HEK293 (cell line): ENCODE measurements around the gene ANTXR1.

ENCODE experiments used
- CTCF ChIA-PET: fragments of 350-600 bp; formaldehyde crosslinking; extraction: SDS; loops from one replicate; lab custom pipeline; 2021; ENCODE audit warnings: antibody characterized with exemption; lab: Yijun Ruan, JAX
- POLR2A ChIA-PET: fragments of 300-600 bp; formaldehyde crosslinking; extraction: SDS; loops from one replicate; lab custom pipeline; 2020; ENCODE audit warnings: antibody characterized with exemption, inconsistent platforms; lab: Yijun Ruan, JAX
- H3K27ac ChIP-seq: fragments of 200-500 bp; sonication (Bioruptor generic); 2 replicates; pipeline ENCODE4 v1.5.1; 2014; ENCODE audit warnings: low read depth, low read length, control low read depth, inconsistent platforms; ENCODE audit errors: extremely low read depth
- H3K36me3 ChIP-seq, 2 experiments: fragments of 200-500 bp in 1 of 2; sonication (Bioruptor generic) in 1 of 2; 1 replicate in 1 of 2; 2 replicates in 1 of 2; pipeline ENCODE4 v1.5.1; 2014 to 2017; ENCODE audit warnings: inconsistent platforms in 2 of 2, low read length in 2 of 2; ENCODE audit not compliant: control insufficient read depth in 2 of 2, insufficient read depth in 1 of 2
- H3K4me1 ChIP-seq: fragments of 200-500 bp; sonication (Bioruptor generic); 2 replicates; pipeline ENCODE4 v1.5.1; 2014; ENCODE audit warnings: mild to moderate bottlenecking, low read length, inconsistent platforms; ENCODE audit not compliant: control insufficient read depth, insufficient read depth
- H3K4me3 ChIP-seq: 2 replicates; pipeline ENCODE4 v1.5.1; 2011; ENCODE audit warnings: low read depth, mild to moderate bottlenecking, control low read depth, low read length, moderate library complexity
- H3K9me3 ChIP-seq: fragments of 200-500 bp; sonication (Bioruptor generic); 2 replicates; pipeline ENCODE4 v1.5.1; 2014; ENCODE audit warnings: low read depth, low read length, inconsistent platforms; ENCODE audit not compliant: control insufficient read depth, insufficient read depth
- BCL11B ChIP-seq: fragments of 450-650 bp; formaldehyde crosslinking; IDR thresholded peaks from 2 replicates; pipeline ENCODE4 v1.5.1; 2016; ENCODE audit warnings: low read depth, missing biosample characterization, missing genetic modification characterization
- EGR2 ChIP-seq: fragments of 450-650 bp; formaldehyde crosslinking; IDR thresholded peaks from 2 replicates; pipeline ENCODE4 v1.5.1; 2016; ENCODE audit warnings: low read depth, missing biosample characterization, missing genetic modification characterization
- HIC1 ChIP-seq: fragments of 450-650 bp; formaldehyde crosslinking; IDR thresholded peaks from 2 replicates; pipeline ENCODE4 v1.5.1; 2016; ENCODE audit warnings: missing biosample characterization, missing genetic modification characterization
- KLF1 ChIP-seq: fragments of 450-650 bp; formaldehyde crosslinking; IDR thresholded peaks from 2 replicates; pipeline ENCODE4 v1.5.1; 2016; ENCODE audit warnings: missing biosample characterization, missing genetic modification characterization
- KLF10 ChIP-seq: fragments of 450-650 bp; IDR thresholded peaks from 2 replicates; pipeline ENCODE4 v1.5.1; 2018; ENCODE audit warnings: missing biosample characterization, mild to moderate bottlenecking, missing genetic modification characterization
- KLF17 ChIP-seq: fragments of 450-650 bp; formaldehyde crosslinking; IDR thresholded peaks from 2 replicates; pipeline ENCODE4 v1.5.1; 2016; ENCODE audit warnings: missing biosample characterization, missing genetic modification characterization
- KLF8 ChIP-seq: fragments of 450-650 bp; formaldehyde crosslinking; IDR thresholded peaks from 2 replicates; pipeline ENCODE4 v1.5.1; 2016; ENCODE audit warnings: missing biosample characterization, missing genetic modification characterization
- SP7 ChIP-seq: fragments of 450-650 bp; formaldehyde crosslinking; IDR thresholded peaks from 2 replicates; pipeline ENCODE4 v1.5.1; 2016; ENCODE audit warnings: missing biosample characterization, missing genetic modification characterization
- TSHZ1 ChIP-seq: fragments of 450-650 bp; formaldehyde crosslinking; IDR thresholded peaks from 2 replicates; pipeline ENCODE4 v1.5.1; 2016; ENCODE audit warnings: missing biosample characterization, missing genetic modification characterization, borderline replicate concordance
- ZBTB7A ChIP-seq: fragments of 450-650 bp; formaldehyde crosslinking; IDR thresholded peaks from 2 replicates; pipeline ENCODE4 v1.5.1; 2016; ENCODE audit warnings: low read depth, missing biosample characterization, missing genetic modification characterization
- ZNF214 ChIP-seq: fragments of 450-650 bp; formaldehyde crosslinking; IDR thresholded peaks from 2 replicates; pipeline ENCODE4 v1.5.1; 2017; ENCODE audit warnings: missing biosample characterization, mild to moderate bottlenecking, missing genetic modification characterization, borderline replicate concordance
- ZNF24 ChIP-seq: fragments of 450-650 bp; formaldehyde crosslinking; IDR thresholded peaks from 2 replicates; pipeline ENCODE4 v1.5.1; 2016; ENCODE audit warnings: missing biosample characterization, missing genetic modification characterization
- ZNF416 ChIP-seq: fragments of 450-650 bp; formaldehyde crosslinking; IDR thresholded peaks from 2 replicates; pipeline ENCODE4 v1.5.1; 2016; ENCODE audit warnings: missing biosample characterization, missing genetic modification characterization
- ZNF510 ChIP-seq: fragments of 450-650 bp; formaldehyde crosslinking; IDR thresholded peaks from 2 replicates; pipeline ENCODE4 v1.5.1; 2018; ENCODE audit warnings: mild to moderate bottlenecking, missing genetic modification characterization, missing biosample characterization; ENCODE audit not compliant: insufficient replicate concordance
- ZNF544 ChIP-seq: fragments of 450-650 bp; formaldehyde crosslinking; IDR thresholded peaks from 2 replicates; pipeline ENCODE4 v1.5.0; 2017; ENCODE audit warnings: missing biosample characterization, missing genetic modification characterization
- ZNF548 ChIP-seq: fragments of 450-650 bp; formaldehyde crosslinking; IDR thresholded peaks from 2 replicates; pipeline ENCODE4 v1.5.1; 2016; ENCODE audit warnings: missing biosample characterization, missing genetic modification characterization
- ZNF571 ChIP-seq: fragments of 450-650 bp; formaldehyde crosslinking; IDR thresholded peaks from 2 replicates; pipeline ENCODE4 v1.5.0; 2017; ENCODE audit warnings: missing biosample characterization, missing genetic modification characterization
- ZNF660 ChIP-seq: fragments of 450-650 bp; IDR thresholded peaks from 2 replicates; pipeline ENCODE4 v1.5.1; 2018; ENCODE audit warnings: missing biosample characterization, mild to moderate bottlenecking, missing genetic modification characterization
- ZNF677 ChIP-seq: fragments of 450-650 bp; IDR thresholded peaks from 2 replicates; pipeline ENCODE4 v1.5.0; 2018; ENCODE audit warnings: missing biosample characterization, mild to moderate bottlenecking, missing genetic modification characterization, moderate library complexity
- ZNF768 ChIP-seq: fragments of 450-650 bp; formaldehyde crosslinking; IDR thresholded peaks from 2 replicates; pipeline ENCODE4 v1.5.1; 2018; ENCODE audit warnings: missing biosample characterization, mild to moderate bottlenecking, missing genetic modification characterization
- ZSCAN18 ChIP-seq: fragments of 450-650 bp; formaldehyde crosslinking; IDR thresholded peaks from 2 replicates; pipeline ENCODE4 v1.5.1; 2016; ENCODE audit warnings: missing biosample characterization, missing genetic modification characterization
- TF ChIP-seq, protein P1 (sequence below): fragments of 450-650 bp; IDR thresholded peaks from 2 replicates; pipeline ENCODE4 v1.5.1; 2018; ENCODE audit warnings: missing biosample characterization, missing genetic modification characterization
- TF ChIP-seq, protein P2 (sequence below): IDR thresholded peaks from 2 replicates; pipeline ENCODE4 v1.6.1; 2011; ENCODE audit warnings: mild to moderate bottlenecking, low read depth, low read length, borderline replicate concordance

ANTXR1 gene

GRCh38 chr2:69123182-69123581 is 110.2 kb downstream of the ANTXR1 start:
- Histone ChIP-seq H3K27ac (no peak overlapping the region), H3K9me3 (no peaks in the 10 kb centered on the region), H3K4me3 (no peak overlapping the region), H3K36me3 (peaks cover 0 to 9% of the 10 kb centered on the region in 2 experiments; a peak in 2 of 3 replicates), H3K4me1 (no peaks in the 10 kb centered on the region)
- CTCF ChIA-PET: interaction anchor here (0.7 kb wide), 1 partner anchor 616 kb away, joined by 3 read pairs; no protein-coding TSS in a partner anchor
- TF ChIP-seq HIC1 (tag by site-specific recombination): no peak
- TF ChIP-seq ZNF548 (tag by site-specific recombination): no peak
- no peak for TF ChIP-seq ZNF571 (tag by site-specific recombination)
- TF ChIP-seq ZNF677: no peak
- TF ChIP-seq KLF1 (tag by site-specific recombination): no peak
- no peak for TF ChIP-seq ZNF416
- POLR2A ChIA-PET: no interaction called here

GRCh38 chr2:69124343-69124742 is 111.4 kb downstream of the ANTXR1 start:
- no peak overlapping the region for H3K27ac ChIP-seq
- no peaks in the 10 kb centered on the region for H3K9me3 ChIP-seq
- no peak overlapping the region for H3K4me3 ChIP-seq
- ChIA-PET CTCF (interaction anchor here (1.2 kb wide), 2 partner anchors 55 to 183 kb away, joined by 3 read pairs; no protein-coding TSS in a partner anchor), POLR2A (no interaction called here)
- peaks cover 0 to 9% of the 10 kb centered on the region in 2 experiments; a peak in 2 of 3 replicates for H3K36me3 ChIP-seq
- TF ChIP-seq ZNF768 (tag by site-specific recombination) (no peak), ZNF214 (tag by site-specific recombination) (no peak), KLF10 (tag by site-specific recombination) (no peak), ZBTB7A (tag by site-specific recombination) (no peak), KLF8 (tag by site-specific recombination) (no peak), TSHZ1 (no peak), SP7 (tag by site-specific recombination) (no peak), ZSCAN18 (tag by site-specific recombination) (no peak), KLF17 (tag by site-specific recombination) (no peak), ZNF660 (tag by site-specific recombination) (no peak), ZNF510 (tag by site-specific recombination) (no peak), EGR2 (tag by site-specific recombination) (no peak), ZNF544 (tag by site-specific recombination) (no peak), ZNF24 (no peak), BCL11B (tag by site-specific recombination) (no peak)
- TF ChIP-seq, protein P1, sequence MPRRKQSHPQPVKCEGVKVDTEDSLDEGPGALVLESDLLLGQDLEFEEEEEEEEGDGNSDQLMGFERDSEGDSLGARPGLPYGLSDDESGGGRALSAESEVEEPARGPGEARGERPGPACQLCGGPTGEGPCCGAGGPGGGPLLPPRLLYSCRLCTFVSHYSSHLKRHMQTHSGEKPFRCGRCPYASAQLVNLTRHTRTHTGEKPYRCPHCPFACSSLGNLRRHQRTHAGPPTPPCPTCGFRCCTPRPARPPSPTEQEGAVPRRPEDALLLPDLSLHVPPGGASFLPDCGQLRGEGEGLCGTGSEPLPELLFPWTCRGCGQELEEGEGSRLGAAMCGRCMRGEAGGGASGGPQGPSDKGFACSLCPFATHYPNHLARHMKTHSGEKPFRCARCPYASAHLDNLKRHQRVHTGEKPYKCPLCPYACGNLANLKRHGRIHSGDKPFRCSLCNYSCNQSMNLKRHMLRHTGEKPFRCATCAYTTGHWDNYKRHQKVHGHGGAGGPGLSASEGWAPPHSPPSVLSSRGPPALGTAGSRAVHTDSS (tag by site-specific recombination): no peak
- TF ChIP-seq, protein P2, sequence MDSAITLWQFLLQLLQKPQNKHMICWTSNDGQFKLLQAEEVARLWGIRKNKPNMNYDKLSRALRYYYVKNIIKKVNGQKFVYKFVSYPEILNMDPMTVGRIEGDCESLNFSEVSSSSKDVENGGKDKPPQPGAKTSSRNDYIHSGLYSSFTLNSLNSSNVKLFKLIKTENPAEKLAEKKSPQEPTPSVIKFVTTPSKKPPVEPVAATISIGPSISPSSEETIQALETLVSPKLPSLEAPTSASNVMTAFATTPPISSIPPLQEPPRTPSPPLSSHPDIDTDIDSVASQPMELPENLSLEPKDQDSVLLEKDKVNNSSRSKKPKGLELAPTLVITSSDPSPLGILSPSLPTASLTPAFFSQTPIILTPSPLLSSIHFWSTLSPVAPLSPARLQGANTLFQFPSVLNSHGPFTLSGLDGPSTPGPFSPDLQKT: no peak
- no peaks in the 10 kb centered on the region for H3K4me1 ChIP-seq
